Hematopoietic multipotent progenitor cell (in vitro differentiated cells): ENCODE results near the gene GPS1. TPM values are rescaled to one million over a fixed set of nuclear protein-coding genes. Genes with fewer than 3 reads are reported as not detected.

Experiments
- DNase-seq, 3 donors: peaks; one replicate each; pipeline ENCODE4 v3.0.0-alpha.2; 2011 to 2015; ENCODE audit warnings: low read depth in 2 of 3, low spot score in 2 of 3
- total RNA-seq: library from RNA; depleted of rRNA; stranded (reverse); fragments of >200 nt; gene quantifications from one replicate; pipeline ENCODE4 v1.2.3, GENCODE V29; 2012

Gene GPS1
- total RNA-seq, 1 donor: 138 TPM

DNA sequence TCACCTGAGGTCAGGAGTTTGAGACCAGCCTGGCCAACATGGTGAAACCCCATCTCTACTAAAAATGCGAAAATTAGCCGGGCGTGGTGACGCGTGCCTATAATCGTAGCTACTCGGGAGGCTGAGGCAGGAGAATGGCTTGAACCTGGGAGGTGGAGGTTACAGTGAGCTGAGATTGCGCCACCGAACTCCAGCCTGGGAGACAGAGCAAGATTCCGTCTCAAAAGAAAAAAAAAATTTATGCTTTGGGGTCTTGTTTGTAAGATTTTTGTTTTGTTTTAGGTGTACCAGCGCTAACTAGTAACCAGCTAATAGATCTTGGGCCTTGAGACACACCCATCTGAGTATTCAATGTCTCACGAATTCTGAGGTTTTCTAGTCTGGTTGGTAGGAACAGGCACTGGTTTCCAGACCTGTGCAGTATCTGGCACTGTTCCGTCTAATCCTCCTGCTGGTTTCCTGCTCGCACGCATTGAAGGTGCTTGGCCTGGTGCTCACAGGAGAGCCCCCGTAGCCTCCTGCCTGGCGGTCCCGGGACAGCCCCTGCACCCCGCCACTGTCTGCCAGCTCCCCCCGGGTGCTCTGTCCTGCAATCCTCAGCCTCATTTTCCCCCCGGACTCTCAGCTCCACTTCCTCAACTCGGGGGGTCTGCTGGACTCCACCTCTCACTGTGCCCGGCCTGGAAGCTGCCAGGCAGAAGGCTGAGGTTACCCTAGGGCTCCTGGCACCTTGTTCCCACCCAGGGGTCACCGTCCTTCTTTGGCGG is 24.5 kb downstream of the GPS1 start:
- no peak for DNase-seq

DNA sequence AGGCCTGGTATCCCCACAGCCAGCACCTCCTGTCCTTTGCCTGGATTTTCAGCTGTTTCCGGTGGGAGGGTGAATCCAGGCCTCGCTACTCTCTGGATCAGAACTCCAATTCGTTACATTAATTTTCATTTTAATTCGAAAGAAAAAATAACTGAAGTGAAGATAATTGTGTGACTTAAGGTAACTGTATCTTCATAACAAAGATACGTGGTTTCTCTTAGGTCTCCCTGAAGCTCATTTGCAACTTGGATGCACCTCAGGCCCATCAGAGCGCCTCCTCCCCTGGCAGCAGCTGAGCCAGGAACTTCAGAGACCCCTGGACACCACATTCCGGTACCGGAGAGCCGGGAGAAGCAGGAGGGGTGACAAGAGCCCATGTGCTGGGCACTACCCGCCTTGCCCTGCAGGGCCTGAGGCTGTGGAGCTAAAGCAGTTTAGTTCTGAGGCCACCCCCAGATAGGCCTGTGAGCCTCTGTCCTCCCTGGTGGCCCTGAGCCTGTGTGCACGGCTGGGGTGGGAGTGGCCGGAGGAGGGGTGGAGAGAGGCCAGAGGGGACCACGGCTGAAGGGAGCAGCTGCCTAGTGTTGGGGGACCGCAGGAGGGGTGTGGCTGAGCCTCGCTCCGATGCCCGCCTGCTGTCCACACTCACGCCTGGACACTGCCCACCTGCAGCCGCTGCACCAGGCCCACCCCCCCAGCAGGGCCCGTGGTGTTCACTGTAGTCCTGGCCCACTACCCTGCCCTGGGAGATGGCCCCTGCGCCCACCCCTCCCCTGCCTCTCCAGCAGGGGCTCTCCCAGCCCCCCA is 25.3 kb downstream of the GPS1 start:
- DNase-seq: no peak

DNA sequence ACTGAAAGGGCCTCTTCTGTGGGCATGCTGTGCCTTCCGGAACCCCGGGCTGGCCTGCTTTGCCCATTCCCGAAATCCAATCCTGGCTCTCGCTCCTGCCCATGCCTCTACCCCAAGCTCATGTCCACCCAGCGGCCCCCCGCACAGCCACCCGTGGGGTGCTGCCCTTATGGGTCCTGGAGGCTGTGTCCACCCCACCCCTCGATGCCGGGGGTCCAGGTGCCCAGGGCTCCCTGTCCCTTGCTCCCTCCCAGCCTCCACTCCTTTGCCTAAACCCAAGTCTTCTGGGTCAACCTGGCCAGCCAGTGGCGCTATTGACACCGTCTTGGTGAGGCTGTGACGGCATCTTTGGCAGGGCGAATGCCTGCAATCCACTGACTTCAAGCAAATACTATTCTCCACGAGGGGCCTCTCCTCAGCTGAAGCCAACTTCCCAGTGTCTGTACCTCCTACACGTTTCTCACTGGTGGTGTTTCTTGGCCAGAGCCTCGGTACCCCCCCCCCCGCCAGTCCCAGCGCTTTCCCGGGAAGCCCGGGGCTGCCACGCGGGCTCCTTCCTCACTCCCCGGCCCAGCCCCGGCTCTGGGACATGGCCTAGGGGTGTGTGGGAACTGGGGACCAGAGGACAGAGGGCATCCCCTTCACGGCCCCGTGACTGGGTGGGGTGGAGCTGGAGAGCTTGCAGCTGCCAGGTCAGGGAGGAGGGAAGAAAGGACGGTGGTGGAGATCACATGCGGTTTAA is 26.1 kb downstream of the GPS1 start:
- no peak for DNase-seq

DNA sequence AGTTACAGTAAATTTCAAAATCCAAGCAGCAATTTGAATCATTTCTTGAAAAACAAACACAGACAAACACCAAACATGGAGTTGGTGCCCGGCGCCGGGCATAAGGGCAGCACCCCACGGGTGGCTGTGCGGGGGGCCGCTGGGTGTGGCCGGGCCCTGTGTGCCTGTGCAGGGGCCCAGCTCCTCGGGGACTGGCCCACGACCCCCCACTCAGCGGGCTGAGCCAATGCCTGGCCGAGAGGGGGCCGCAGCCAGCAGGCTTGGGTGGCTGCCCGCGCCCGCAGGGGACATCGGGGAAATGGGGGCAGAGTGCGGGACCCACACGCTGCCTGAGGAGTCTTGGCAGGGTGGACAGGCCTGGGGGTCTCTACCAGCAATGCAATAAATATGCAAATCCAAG is 26.7 kb downstream of the GPS1 start:
- DNase-seq: no peak

DNA sequence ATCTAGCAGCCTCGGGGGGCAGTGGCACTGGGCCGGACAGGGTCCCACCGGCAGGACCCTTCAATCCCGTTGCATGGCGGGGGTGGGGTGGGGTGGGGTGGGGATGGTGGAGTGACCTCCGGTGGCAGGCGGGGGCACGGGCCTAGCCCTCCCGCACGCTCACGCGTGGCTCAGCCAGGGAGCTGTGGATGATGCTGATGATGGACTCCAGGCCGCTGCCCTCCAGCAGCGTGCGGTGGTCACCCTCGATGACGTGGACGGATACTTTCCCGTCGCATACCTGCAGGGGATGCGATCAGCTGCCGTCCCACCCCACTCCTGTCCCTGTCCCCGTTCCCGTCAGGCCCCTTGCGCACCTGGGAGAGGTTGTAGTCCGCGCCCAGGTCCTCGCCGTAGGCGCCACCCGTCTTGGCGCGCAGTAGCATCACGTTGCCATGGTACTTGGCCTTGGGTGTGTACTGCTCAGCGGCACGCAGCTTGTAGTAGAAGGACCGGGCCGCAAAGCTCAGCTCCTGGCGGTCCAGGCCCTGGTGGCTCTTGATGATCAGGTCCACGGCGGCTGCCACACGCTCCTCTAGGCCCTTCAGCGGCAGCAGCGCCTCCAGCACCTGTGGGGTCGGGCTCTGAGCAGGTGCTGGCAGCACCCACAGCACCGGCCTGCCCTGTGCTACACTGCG is 27.4 kb downstream of the GPS1 start:
- DNase-seq: no peak

DNA sequence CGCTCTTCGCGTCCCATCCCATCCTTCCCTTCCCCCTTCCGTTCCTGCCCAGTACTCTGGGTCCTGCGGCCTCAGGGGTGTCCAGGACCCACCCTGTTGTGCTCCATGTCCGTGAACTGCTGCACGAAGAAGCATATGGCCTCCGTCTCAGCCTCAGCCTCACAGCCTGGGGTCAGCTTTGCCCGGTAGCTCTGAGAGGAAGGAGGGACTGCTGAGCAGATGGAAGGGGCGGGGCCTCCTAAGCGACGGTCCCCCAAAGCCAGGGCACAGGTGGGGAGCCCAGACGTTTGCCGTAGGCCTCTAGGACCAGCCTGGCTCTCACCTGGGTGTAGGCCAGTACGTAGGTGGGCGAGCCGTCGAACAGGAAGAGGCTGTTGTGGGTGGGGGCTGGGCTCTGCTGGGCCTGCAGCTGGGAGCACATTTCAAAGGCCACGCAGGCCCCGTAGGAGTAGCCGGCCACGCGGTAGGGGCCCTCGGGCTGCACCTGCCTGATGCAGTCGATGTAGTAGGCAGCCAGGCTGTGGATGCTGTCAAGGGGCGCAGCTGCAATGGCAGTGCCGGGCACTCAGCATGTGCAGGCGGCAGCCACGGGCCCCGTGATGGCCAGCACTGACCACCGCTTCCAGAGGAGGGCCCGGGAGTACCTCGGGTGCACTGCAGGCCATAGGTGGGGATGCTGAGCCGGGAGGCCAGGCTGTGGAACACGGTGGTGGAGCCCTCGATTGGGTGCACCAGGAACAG is 28.5 kb downstream of the GPS1 start:
- no peak for DNase-seq

DNA sequence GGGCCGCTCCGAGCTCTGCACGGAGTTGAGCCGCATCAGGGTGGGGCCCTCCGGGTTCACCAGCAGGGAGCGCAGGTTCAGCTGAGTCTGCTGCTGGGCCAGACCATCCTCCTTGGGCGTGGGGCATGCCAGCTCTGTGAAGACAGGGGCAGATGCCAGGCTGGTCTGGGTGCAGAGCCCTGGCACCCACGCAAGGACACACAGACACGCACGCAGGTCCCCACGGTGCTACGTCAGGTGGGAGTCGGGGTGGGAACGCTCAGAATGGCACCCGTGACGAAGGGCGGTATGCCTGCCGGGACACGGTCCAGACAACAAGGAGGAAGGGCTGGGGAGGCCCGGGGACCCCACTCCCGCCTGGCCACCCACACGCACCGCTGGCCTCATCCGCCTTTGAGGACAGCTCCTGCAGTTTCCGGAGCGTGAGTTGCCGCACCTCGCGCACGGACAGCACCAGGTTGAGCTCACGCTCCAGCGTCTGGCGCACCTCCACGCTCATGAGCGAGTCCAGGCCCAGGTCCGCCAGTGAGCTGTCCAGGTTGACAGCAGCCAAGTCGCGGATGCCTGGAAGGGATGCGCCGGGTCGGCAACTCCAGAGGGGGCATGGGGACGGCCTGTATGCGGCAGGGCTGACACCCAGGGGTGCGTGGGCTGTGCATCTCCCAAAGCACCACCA is 29.2 kb downstream of the GPS1 start:
- no peak for DNase-seq

DNA sequence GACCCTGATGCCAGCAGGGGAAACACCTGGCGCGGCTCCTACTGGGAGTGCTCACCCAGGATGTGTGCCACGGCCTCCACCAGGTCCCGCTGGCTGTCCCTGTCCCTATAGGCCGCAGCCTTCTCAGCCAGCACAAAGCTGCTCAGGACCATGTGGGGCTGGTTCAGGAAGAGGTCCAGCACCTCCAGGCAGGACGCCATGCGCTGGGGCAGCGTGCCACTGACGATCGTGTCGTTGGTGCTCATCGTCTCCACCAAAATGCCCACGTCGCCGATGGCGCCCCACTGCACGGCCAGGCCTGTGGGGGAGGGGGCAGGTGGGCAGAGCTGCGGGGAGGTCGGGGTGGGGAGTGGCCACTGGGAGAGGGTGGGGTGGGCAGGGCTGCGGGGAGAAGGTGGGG is 29.8 kb downstream of the GPS1 start:
- DNase-seq: no peak

DNA sequence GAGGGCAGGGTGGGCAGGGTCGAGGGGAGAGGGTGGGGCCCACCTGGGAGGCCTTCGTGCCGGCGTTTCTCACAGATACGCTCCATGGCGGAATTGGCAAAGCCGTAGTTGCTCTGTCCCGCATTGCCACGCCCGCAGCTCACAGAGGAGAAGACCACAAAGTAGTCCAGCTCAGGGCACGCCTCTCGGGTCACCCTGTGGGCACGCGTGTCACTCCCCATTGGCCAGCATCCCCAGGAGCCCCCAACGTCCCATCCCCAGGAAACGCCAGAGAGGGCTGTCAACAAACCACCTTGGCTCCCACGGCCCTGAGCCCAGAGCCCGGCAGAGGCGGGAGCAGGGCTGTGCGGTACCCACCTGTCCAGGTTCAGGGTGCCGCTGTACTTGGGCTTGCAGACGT is 30.3 kb downstream of the GPS1 start:
- DNase-seq: no peak

DNA sequence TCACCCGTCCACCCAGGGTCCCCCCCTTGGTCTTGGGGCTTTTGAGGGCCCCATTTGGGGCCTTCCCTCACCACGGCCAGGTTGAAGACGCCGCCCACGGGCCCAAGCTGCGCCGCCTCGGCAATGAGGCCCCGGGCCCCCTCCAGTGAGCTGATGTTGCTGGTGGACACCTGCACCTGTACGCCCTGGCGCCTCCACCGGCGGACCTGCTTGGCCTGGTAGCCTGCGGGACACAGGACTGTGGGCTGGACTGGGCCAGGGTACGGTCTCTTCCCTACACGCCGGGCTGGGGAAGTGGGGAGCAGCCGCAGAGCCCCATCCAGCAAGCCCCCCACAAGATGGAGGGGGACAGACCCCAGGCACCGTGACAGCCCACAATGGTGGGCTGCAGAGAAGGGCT is 30.8 kb downstream of the GPS1 start:
- DNase-seq: no peak

DNA sequence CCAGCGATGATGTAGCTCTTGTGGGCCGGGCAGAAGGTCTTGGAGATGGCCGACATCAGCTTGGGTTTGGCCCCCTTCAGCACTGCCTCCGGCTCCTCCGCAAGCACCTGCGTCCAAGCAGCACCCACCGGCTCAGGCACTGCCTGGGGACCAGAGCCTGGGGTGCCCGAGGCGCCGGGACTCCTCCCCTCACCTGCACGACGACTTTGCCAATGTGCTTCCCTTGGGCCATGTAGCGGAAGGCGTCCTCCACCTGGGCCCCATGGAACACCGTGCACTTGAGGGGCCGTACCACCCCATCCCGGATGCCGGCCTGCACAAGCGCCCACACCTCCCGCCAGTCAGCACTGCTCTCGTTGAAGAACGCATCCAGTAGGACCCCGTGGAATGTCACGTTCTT is 31.3 kb downstream of the GPS1 start:
- DNase-seq: no peak

DNA sequence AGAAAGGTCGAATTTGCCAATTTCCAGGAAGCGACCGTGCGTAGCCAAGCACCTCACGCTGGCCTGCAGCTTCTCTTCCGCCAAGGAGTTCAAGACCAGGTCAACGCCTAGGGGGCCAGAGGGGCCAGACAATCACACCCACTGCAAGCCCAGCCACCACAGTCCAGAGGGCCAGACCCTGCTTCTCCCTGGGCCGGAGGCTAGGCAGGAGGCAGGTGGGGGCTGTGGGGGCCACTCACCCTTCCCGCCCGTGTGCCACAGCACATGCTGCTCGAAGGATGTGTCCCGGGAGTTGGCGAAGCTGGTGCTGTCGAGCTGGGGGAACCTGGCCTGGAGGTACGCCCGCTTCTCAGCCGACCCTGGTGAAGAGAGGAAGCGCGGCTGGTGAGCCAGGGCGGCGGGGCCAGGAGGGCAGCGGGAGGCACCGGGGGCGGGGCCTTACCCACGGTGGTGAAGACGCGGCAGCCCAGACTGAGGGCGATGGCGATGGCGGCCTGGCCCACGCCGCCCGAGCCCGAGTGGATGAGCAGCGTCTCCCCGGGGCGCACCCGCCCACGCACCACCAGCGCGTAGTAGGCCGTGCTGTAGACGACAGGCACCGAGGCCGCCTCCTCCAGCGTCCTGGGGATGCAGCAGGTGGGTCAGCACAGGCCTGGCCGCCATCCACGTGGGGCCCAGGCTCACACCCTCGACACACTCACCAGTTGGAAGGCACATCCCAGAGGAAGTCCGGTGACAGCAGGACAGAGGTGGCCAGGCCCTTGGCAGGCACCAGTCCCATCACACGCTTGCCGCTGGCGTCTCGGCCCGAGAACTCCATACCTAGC is 32.0 kb downstream of the GPS1 start:
- DNase-seq: no peak

DNA sequence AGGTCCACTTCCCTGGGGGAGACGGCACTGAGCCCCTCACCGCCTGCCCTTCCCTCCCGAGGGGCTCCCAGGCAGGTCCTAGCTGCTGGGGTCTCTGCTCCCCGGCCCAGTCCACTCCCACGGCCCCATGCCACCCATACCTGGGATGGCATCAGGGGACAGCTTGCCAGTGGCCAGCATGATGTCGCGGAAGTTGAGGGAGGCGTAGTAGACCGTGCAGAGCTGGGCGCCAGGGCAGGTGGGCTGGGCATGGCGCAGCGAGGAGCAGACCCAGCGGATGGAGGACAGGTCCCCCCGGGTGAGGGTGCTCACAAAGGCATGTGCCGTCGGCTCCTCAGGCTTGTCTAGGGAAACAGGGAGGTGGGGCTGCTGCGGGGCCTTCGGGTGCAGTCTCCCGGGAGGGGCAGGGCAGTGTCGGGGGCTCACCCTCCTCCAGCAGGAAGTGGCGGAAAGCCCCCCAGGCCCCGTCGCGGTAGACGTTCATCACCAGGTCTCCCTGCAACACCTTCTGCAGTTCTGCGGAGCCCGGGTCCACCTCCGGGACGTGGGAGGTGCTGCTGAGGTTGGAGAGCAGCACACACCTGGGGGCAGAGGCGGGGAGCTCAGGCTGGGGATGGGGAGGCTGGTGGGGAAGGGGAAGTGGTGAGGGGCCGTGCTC is 32.8 kb downstream of the GPS1 start:
- no peak for DNase-seq

DNA sequence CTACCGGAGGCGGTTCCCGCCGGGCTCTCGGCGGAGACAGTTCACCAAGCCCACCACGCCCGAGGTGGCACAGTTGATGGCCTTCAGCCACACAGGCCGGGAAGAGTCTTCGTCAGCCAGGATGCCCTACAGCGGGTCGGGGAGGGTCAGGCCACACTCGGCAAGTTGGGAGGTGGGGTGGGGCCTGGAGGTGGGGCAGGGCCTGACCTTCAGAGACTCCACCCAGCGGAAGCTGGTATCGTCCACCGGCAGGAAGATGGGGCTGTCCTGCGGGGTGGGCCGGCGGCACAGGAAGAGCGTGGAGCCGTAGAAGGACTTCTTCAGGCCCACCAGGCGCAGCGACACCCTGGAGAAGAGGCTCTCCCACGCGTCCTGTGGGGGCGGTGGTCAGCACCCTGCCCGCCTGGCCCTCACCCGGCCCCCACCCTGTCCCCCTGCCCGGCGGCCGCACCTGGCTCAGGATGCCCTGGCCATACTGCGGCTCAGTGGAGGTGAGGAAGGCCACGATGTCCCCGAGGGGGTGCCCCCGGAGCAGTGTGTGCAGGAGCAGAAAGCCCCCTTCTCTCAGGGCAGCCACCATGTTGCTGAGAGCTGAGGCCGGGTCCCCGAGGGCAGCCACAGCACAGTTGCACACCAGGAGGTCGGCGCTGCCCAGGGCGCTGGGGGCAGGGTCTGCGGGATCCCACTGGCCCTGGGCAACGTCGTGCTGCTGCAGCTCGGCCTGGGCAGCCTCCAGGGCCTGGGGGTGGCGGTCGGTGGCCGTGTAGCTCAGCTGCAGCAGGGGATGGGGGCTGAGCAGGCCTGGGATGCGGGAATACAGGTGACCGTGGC is 33.5 kb downstream of the GPS1 start:
- DNase-seq: no peak

DNA sequence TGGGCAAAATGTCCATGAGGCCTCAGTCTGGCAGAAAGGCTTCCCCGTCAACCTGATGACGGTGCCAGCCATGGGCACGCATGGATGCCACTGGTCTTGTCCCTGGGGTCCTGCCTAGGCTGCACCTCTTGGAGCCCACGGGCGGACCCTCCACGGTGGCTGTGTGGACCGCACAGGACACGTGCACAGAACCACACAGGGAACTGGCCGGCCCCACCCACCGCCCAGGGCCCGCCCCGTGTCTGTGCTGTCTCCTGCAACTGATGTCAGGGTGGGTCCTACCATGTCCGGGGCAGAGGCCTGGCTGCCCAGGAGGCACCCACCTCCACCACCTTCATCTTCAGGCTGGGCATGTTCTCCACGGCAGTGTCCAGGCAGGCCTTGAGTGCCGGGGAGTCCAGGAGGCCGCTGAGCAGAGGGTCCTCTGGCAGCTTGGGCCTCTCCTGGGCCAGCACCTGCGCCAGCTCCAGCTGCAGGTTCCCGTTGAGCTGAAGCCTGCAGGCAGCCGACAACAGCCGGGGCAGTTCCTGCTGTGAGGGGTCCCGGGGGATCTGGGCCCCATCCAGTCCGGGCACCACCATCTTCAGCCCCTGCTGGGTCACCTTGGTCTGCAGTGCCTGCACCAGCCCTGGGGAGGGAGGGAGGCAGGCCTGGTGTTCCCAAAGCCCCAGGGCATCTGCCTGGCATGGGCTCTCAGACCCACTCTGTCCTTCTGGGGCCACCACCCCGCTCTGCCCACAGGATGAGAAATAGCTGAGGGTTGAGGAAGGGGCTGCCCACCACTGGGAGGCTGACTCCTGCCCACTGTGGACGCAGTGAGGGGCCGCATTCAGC is 34.5 kb downstream of the GPS1 start:
- DNase-seq: no peak
